SK-N-SH treated with all-trans-retinoic acid at 6 μM for 48 hours (cell line): ENCODE data around the gene TLCD1.

Experiments used
- GLIS3 ChIP-seq: fragments of 250-450 bp; sonication (Bioruptor Pico); IDR thresholded peaks from 2 replicates; pipeline ENCODE4 v1.5.0; 2020; ENCODE audit warnings: mild to moderate bottlenecking, moderate library complexity
- ISL1 ChIP-seq: fragments of 250-450 bp; sonication (Bioruptor Pico); IDR thresholded peaks from 2 replicates; pipeline ENCODE4 v2.1.2; 2022; ENCODE audit warnings: mild to moderate bottlenecking, moderate library complexity
- PATZ1 ChIP-seq: fragments of 250-450 bp; sonication (Bioruptor Pico); IDR thresholded peaks from 2 replicates; pipeline ENCODE4 v1.8.0; 2020; ENCODE audit warnings: mild to moderate bottlenecking, moderate library complexity, borderline replicate concordance
- POU6F1 ChIP-seq: fragments of 250-450 bp; sonication (Bioruptor Pico); IDR thresholded peaks from 2 replicates; pipeline ENCODE4 v1.8.0; 2021; ENCODE audit warnings: low read depth, mild to moderate bottlenecking, moderate library complexity, borderline replicate concordance
- PPARA ChIP-seq: fragments of 250-450 bp; sonication (Bioruptor Pico); IDR thresholded peaks from 2 replicates; pipeline ENCODE4 v1.5.0; 2020; ENCODE audit warnings: mild to moderate bottlenecking, borderline replicate concordance
- RARB ChIP-seq: fragments of 250-450 bp; sonication (Bioruptor Pico); IDR thresholded peaks from 2 replicates; pipeline ENCODE4 v1.8.0; 2021; ENCODE audit warnings: mild to moderate bottlenecking, moderate library complexity
- SNAI2 ChIP-seq: fragments of 250-450 bp; sonication (Bioruptor Pico); IDR thresholded peaks from 2 replicates; pipeline ENCODE4 v1.5.0; 2020; ENCODE audit warnings: mild to moderate bottlenecking, moderate library complexity
- TCF4 ChIP-seq: fragments of 250-450 bp; sonication (Bioruptor Pico); IDR thresholded peaks from 2 replicates; pipeline ENCODE4 v1.8.0; 2021; ENCODE audit warnings: mild to moderate bottlenecking, moderate library complexity, borderline replicate concordance
- TSHZ2 ChIP-seq: fragments of 250-450 bp; sonication (Bioruptor Pico); IDR thresholded peaks from 2 replicates; pipeline ENCODE4 v1.5.0; 2020; ENCODE audit warnings: mild to moderate bottlenecking, moderate library complexity
- ZFP3 ChIP-seq: fragments of 250-450 bp; sonication (Bioruptor Pico); IDR thresholded peaks from 2 replicates; pipeline ENCODE4 v1.5.0; 2020; ENCODE audit warnings: mild to moderate bottlenecking, moderate library complexity
- ZFP30 ChIP-seq: fragments of 450-650 bp; formaldehyde crosslinking; IDR thresholded peaks from 2 replicates; pipeline ENCODE4 v1.5.0; 2022; ENCODE audit warnings: mild to moderate bottlenecking, moderate library complexity

GRCh38 chr17:28751600-28752366, 25.8 kb upstream of the TLCD1 start:
- TF ChIP-seq ZFP30 (CRISPR knock-in tag) (no peak), PATZ1 (CRISPR knock-in tag) (no peak; the same call in 1 of the 2 replicates), PPARA (CRISPR knock-in tag) (no peak), TCF4 (no peak), POU6F1 (no peak), RARB (CRISPR knock-in tag) (no peak), GLIS3 (CRISPR knock-in tag) (no peak), SNAI2 (CRISPR knock-in tag) (no peak), ISL1 (CRISPR knock-in tag) (no peak), ZFP3 (no peak), TSHZ2 (CRISPR knock-in tag) (no peak)
